ENCODE results near the gene TEX12.

TEX12 gene

GRCh38 chr11:112215621-112216020, 48.4 kb downstream of the TEX12 start:
- no peak for DNase-seq

GRCh38 chr11:112216561-112217105, 49.5 kb downstream of the TEX12 start:
- DNase-seq, result no peak

GRCh38 chr11:112219476-112220232, 52.5 kb downstream of the TEX12 start:
- DNase-seq, result peak; percentile 44

- DNase-seq, result no peak
These were observed 54.2 kb downstream of the TEX12 start for GRCh38 chr11:112221274-112221835.
